ENCODE measurements around the gene SFMBT2. TPM values are rescaled to one million over a fixed set of nuclear protein-coding genes. Genes with fewer than 3 reads are reported as not detected.

The SFMBT2 gene
- total RNA-seq, 1 experiment from 2014 or later = 0.02 TPM

DNA sequence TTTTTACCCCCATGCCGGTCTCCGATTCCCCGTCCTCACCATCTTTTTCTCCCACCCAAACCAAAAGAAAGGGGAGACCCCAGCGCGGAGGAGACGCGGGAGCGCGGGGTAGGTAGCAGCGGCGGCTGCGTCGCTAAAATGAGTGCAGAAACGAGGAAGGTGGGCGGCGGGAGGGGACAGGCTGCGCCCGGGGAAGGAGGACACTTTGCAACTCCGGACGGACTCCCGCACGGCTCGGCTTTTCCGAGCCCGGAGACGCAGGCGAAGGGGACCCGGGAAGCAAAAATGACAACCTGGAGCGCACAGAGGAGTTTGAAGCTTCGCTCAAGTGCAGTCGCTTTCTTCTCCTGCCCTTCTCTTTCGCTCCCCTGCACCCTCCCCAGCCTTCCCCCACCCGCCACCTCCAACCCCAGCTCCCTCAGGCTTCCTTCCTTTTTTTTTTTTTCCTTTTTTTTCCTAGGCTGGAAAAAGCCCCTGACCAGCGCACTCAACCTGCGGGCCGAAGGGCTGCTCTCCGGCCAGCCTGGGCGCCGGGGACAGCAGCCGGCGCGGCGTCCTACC is 453 bp downstream of the SFMBT2 start (continued):
- TF ChIP-seq FOSL1 (IDR thresholded peaks at IDR 0.05; ENCODE audit: low read depth) (no peak), ZNF274 (IDR thresholded peaks at IDR 0.05; ENCODE audit: low read depth, low read length) (no peak)
- TF ChIP-seq, protein P1, sequence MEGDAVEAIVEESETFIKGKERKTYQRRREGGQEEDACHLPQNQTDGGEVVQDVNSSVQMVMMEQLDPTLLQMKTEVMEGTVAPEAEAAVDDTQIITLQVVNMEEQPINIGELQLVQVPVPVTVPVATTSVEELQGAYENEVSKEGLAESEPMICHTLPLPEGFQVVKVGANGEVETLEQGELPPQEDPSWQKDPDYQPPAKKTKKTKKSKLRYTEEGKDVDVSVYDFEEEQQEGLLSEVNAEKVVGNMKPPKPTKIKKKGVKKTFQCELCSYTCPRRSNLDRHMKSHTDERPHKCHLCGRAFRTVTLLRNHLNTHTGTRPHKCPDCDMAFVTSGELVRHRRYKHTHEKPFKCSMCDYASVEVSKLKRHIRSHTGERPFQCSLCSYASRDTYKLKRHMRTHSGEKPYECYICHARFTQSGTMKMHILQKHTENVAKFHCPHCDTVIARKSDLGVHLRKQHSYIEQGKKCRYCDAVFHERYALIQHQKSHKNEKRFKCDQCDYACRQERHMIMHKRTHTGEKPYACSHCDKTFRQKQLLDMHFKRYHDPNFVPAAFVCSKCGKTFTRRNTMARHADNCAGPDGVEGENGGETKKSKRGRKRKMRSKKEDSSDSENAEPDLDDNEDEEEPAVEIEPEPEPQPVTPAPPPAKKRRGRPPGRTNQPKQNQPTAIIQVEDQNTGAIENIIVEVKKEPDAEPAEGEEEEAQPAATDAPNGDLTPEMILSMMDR (IDR thresholded peaks at IDR 0.05 in 2 of 3, conservative IDR thresholded peaks at IDR 0.05 in 1 of 3; ENCODE audit: borderline replicate concordance in 1 of 3, insufficient read depth in 1 of 3, low read depth in 2 of 3, low read length in 2 of 3) = no peak

DNA sequence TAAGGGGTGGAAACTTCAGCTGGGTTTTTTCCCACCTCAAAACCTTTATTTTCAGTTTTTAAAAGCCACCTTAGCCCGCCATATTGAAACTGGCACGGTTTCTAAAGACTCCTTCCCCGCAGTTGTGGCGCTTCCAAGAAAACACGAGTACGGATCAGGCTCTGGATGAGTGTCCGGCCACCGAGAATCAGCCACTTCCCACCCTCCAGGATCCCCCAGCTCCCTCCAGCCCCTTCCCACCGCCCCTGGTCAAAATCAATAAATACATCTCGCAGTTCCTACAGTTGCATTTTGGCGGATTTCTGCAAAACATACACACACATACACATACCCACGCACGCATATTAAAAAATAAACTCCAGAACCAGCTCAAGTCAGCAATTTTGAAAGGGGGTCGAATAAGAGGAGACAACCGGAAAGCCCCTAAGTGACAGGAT is 1.1 kb downstream of the SFMBT2 start:
- H3K27me3 ChIP-seq (ENCODE audit: insufficient read depth, low read length) = no peaks in the 10 kb centered on the region; the same call in 1 of the 2 replicates

More for the DNA sequence above, 1.1 kb downstream of the SFMBT2 start:
- Histone ChIP-seq H2AFZ (ENCODE audit: low read depth, low read length, poor library complexity, severe bottlenecking) (no peak overlapping the region), H3K4me1 (ENCODE audit: control insufficient read depth in 1 of 2, insufficient read depth in 2 of 2, low read length in 2 of 2) (no peaks in the 10 kb centered on the region), H3K27ac (ENCODE audit: low read depth, low read length) (no peak overlapping the region), H3K9ac (ENCODE audit: low read length) (no peak overlapping the region), H3K9me2 (ENCODE audit: insufficient read depth) (no peaks in the 10 kb centered on the region), H3K36me3 (ENCODE audit: control insufficient read depth in 1 of 2, insufficient read depth in 2 of 2, low read length in 2 of 2) (no peaks in the 10 kb centered on the region), H4K20me1 (ENCODE audit: insufficient read depth) (no peaks in the 10 kb centered on the region; the same call in 1 of the 2 replicates), H3K4me2 (ENCODE audit: low read length) (no peak overlapping the region), H3K9me3 (ENCODE audit: control insufficient read depth in 1 of 2, insufficient read depth in 1 of 2, low read depth in 1 of 2, low read length in 2 of 2) (no peaks in the 10 kb centered on the region), H3K4me3 (replicated peaks in 1 of 2; ENCODE audit: low read depth in 1 of 2, low read length in 2 of 2) (no peak overlapping the region), H3K79me2 (ENCODE audit: insufficient read depth, low read length) (no peaks in the 10 kb centered on the region)
- ATAC-seq (no peak), DNase-seq (ENCODE audit: low read depth, low spot score) (no peak)
- CTCF ChIA-PET = no interaction called here
- intact Hi-C loops (cut with micrococcal nuclease) = loop anchor here (10.0 kb wide), 2 partner anchors 705 to 995 kb away; no protein-coding TSS in a partner anchor
- TF ChIP-seq SP1 (IDR thresholded peaks at IDR 0.05; ENCODE audit: low read depth) (no peak), ZNF274 (IDR thresholded peaks at IDR 0.05; ENCODE audit: low read depth, low read length) (no peak), JUND (IDR thresholded peaks at IDR 0.05) (no peak), SRF (IDR thresholded peaks at IDR 0.05; ENCODE audit: low read depth) (no peak), POLR2AphosphoS5 (IDR thresholded peaks at IDR 0.05; ENCODE audit: low read depth, low read length) (no peak), CBX3 (IDR thresholded peaks at IDR 0.05; ENCODE audit: low read depth) (no peak), EGR1 (IDR thresholded peaks at IDR 0.05; ENCODE audit: low read depth) (no peak), EZH2phosphoT487 (IDR thresholded peaks at IDR 0.05; ENCODE audit: borderline replicate concordance) (no peak), ZFX (IDR thresholded peaks at IDR 0.05) (no peak), POLR2A (IDR thresholded peaks at IDR 0.05; ENCODE audit: borderline replicate concordance, extremely low read depth, insufficient read depth, insufficient read length) (no peak), EZH2 (IDR thresholded peaks at IDR 0.05) (no peak)
- TF ChIP-seq, protein P2, sequence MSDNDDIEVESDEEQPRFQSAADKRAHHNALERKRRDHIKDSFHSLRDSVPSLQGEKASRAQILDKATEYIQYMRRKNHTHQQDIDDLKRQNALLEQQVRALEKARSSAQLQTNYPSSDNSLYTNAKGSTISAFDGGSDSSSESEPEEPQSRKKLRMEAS (IDR thresholded peaks at IDR 0.05) = no peak
- TF ChIP-seq, protein P3, sequence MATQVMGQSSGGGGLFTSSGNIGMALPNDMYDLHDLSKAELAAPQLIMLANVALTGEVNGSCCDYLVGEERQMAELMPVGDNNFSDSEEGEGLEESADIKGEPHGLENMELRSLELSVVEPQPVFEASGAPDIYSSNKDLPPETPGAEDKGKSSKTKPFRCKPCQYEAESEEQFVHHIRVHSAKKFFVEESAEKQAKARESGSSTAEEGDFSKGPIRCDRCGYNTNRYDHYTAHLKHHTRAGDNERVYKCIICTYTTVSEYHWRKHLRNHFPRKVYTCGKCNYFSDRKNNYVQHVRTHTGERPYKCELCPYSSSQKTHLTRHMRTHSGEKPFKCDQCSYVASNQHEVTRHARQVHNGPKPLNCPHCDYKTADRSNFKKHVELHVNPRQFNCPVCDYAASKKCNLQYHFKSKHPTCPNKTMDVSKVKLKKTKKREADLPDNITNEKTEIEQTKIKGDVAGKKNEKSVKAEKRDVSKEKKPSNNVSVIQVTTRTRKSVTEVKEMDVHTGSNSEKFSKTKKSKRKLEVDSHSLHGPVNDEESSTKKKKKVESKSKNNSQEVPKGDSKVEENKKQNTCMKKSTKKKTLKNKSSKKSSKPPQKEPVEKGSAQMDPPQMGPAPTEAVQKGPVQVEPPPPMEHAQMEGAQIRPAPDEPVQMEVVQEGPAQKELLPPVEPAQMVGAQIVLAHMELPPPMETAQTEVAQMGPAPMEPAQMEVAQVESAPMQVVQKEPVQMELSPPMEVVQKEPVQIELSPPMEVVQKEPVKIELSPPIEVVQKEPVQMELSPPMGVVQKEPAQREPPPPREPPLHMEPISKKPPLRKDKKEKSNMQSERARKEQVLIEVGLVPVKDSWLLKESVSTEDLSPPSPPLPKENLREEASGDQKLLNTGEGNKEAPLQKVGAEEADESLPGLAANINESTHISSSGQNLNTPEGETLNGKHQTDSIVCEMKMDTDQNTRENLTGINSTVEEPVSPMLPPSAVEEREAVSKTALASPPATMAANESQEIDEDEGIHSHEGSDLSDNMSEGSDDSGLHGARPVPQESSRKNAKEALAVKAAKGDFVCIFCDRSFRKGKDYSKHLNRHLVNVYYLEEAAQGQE (IDR thresholded peaks at IDR 0.05; ENCODE audit: low read depth) = no peak
- TF ChIP-seq, protein P4, sequence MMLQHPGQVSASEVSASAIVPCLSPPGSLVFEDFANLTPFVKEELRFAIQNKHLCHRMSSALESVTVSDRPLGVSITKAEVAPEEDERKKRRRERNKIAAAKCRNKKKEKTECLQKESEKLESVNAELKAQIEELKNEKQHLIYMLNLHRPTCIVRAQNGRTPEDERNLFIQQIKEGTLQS (IDR thresholded peaks at IDR 0.05) = no peak
- no TSS peak for BruUV-seq (replicated peaks)
- RAD21 ChIA-PET (ENCODE audit: low non-redundant PET in 1 of 2, low total read pairs in 2 of 2, uncharacterized antibody in 2 of 2, unreplicated experiment in 2 of 2) = no interaction called here
- POLR2A ChIA-PET = no interaction called here

Measured in HCT116 (cell line).